DMS114 treated with DMSO at 0.1 percent for 48 hours (cell line): ENCODE data around the gene THSD1.
"Not testable (repeated sequence)": the region's sequence is repeated elsewhere in the genome, so short reads cannot be mapped to it uniquely, and the experiment has no call there.

Experiments
- DNase-seq: peaks from one replicate; lab custom pipeline; 2025; ENCODE audit not compliant: unreplicated experiment; lab: John Stamatoyannopoulos, UW

Gene THSD1

DNA sequence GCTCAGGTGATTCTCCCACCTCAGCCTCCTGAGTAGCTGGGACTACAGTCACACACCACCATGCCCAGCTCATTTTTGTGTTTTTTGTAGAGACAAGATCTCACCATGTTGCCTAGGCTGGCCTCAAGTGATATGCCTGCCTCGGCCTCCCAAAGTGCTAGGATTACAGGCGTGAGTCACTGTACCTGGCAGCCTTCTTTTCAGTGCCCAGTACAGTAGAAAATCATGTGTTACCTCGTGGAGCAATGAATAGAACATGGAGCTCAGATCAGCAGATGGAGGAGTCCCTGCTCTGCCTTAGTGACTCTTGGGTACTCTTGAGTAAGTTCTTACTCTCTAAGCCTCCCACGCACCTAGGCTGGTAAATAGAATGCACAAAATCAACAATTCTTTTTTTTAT is 44.7 kb downstream of the THSD1 start:
- no peak for DNase-seq

DNA sequence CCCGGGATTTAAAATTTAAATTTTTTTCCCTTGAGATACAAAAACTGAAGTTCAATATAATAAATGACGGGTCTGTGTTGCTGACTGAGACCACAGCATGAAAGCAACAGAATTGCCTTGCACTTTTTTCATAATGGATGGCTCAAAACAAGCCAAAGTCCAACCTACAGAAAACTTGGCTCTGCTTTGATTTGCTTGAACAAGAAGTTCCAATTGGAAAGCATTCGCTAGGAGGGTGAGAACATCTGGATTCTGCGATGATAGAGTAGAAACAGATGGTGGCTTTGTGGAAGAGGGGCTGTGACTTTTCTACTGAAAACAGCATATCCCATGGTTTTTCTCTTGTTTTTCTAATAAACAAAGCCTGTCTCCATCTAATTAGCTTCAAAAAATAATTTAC is 46.4 kb downstream of the THSD1 start:
- no peak for DNase-seq

DNA sequence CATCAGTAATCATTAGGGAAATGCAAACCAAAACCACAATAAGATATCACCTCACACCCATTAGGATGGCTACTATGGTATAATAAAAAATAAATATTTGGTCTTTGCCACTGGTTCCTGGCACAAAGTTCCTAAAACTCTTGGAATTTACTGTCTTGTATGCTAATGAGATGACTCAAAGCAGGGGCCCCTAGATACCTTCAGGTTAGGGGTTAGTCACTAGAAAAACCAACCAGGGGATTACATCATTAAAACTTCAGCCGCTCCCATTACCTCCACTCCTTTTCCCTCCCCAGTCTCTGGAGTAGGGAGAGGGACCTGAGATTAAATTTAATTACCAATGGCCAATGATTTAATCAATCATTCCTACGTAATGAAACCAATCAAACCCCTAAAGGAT is 49.6 kb downstream of the THSD1 start:
- DNase-seq: no peak

DNA sequence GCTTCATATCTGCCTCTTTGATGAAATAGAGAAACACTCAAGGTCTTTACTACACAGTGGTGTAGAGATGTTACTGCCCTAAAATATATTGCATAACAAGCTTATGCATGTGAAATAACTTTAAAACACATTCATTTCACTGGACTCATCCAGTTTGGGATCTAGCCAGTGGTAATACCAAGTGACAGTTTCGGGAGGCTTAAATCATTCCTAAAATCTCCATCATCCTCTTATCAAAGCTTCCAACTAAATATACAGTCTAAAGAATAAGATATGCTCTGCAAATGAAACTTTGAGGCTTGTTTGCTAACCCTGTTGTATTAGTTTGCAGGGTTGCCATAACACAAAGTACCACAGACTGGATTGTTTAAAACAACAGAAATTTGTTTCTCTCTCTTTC is 52.8 kb downstream of the THSD1 start:
- DNase-seq: no peak

DNA sequence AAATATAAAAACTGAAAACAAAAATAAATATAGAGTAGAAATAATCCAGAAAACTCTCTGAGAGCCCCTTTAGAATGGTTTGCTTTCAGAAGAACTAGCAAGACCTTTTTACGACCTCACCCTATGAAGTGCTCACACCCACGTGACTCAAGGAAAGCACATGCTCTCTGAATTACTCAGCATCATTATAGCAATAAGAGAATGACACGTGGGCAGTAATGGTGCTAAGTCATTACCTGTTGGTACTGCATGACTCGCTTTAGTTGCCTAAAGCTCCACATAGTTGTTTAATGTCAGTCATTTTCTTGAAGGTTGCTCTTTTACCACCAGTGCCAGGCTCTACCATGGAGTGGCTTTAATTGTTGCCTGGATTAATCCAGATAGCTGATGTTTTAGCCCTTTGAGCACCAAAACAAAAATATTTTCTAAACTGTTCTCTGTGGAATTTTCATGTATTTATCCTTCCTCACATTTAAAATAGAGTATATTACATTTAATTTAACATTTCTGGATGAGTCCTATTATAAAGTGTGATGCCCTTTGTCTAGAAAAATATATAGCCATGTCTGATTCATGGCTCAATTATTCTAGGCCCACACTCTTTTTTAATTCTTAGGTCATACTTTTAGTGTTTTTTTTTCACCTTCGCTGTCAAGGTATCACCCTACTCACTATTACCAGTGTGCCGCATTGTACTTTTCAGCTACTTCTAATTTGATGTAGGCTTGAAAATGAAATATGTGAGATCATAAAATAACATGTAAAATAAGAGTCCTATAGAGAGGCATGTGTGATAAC is 56.8 kb downstream of the THSD1 start:
- DNase-seq: no peak

DNA sequence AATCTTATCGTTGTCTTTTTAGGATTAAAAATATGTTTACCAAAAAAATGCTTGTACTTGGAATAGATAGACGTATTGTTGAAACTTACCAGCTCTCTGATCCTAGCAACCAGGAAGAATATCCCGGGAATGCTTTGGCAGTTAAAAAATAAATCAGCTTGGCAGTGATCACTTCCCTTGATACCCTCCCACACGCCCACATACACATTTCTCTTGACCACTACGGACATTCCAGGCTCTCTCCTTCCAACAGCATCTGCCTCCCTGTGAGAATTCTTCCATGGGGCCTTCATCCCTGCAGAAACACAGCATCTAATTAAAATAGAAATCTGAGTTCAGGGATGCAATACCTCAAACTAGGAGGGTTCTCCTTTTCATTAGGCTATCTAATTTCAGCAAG is 57.9 kb downstream of the THSD1 start:
- DNase-seq: no peak

DNA sequence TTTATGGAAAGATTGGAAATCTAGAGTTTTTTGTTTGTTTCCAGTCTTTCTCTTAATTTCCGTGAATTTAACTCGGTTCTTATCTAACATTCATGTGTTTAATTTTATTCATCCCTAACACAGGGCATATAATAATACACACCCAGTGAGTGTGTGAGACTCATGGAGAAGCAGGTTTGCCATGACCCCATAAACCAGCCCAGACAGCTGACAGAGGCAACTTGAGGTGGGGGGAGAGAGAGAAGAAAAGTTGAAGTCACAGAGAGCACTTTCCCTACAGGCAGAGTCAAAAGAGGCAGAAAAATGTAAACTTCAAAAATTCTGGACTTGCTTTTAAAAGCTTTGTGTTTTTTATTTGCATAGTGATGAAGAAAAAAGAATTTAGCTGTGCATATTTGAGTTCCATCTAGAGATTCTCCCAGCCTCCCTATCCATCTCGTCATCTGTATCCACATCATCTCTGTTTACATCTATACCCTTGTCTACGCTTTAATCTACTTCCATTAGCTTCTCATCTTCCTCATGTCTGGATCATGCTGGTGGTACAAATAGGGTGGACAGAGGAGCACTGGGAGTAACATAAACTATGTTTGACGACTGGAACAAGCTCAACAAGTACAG is 60.2 kb downstream of the THSD1 start:
- DNase-seq: no peak

DNA sequence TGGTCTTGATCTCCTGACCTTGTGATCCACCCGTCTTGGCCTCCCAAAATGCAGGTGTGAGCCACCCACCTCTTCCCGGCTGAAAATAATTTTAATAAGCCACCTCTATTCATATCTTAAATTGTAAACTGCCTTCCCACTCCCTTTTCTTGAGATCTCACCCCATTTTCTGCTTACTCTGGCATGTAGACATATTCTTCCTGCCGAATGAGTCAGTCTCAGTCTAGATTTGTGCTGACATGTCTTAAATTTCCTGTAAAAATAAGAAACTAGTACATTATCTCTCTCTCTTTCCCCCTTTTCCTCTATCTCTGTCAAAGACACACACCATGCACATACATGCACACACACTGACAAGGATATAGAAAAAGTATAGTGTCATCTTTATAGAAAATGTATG is 60.9 kb downstream of the THSD1 start:
- no peak for DNase-seq

DNA sequence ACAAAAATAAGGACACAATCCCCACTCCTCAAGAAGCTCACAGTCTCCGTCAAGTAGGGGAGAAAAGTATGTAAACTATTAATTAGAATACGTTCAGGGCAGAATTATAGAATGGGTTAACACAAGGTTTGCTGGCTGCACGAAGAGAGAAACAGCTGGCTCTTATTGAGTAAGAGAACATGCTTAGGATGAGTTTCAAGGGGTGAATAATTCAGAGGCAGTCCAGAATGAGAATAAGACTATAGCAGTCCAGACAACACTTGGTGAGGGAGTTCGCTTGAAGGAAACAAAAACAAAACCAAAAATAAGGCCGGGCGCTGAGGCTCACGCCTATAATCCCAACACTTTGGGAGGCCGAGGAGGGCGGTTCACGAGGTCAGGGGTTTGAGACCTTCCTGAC is 61.9 kb downstream of the THSD1 start:
- DNase-seq: no peak

DNA sequence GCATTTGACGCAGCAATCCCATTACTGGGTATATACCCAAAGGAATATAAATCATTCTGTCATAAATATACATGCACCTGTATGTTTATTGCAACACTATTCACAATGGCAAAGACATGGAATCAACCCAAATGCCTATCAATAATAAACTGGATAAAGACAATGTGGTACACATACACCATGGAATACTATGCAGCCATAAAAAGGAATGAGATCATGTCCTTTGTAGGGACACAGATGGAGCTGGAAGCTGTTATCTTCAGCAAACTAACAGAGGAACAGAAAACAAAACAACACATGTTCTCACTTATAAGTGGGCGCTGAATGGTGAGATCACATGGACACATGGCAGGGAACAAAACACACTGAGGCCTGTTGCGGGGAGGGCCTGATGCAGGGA is 63.8 kb downstream of the THSD1 start:
- DNase-seq: not testable (repeated sequence)

DNA sequence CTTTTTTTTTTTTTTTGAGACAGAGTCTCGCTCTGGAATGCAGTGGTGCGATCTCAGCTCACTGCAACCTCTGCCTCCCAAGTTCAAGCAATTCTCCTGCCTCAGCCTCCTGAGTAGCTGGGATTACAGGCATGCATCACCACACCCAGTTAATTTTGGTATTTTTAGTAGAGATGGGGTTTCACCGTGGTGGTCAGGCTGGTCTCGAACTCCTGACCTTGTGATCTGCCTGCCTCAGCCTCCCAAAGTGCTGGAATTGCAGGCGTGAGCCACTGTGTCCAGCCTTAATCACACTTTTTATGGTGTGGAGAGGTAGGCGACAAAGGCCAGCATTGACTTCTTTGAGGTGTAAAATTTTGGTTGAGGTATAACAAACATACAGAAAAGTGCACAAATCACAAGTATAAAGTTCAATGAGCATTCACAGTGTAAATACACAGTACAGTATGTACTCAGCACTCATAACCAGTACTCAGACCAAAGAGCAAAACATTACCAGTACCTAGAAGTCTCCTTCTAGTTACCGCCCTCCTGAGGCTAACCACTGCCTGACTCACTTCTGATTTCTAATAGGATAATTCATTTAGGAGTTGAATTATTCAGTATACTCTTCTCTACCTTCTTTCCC is 68.0 kb downstream of the THSD1 start:
- not testable (repeated sequence) for DNase-seq

DNA sequence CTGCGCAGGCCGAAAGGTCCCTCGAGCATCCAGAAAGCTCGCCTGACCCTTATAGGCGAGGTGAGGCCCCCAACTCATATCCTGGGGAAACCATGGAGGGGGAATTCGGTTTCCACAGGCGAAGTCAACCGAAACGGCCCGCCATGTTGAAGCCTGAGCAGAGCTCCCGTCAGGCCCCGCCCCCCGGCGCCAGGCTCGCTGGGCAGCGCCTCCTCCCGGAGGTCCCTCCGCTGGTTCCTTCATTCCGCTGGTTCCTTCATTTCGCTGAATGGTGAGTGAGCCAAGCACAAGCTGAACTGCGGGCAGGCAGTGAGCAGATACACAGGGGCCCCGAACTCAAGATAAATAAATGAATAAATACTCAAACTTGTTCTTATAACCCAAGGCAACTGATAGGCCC is 71.9 kb downstream of the THSD1 start:
- not testable (repeated sequence) for DNase-seq

DNA sequence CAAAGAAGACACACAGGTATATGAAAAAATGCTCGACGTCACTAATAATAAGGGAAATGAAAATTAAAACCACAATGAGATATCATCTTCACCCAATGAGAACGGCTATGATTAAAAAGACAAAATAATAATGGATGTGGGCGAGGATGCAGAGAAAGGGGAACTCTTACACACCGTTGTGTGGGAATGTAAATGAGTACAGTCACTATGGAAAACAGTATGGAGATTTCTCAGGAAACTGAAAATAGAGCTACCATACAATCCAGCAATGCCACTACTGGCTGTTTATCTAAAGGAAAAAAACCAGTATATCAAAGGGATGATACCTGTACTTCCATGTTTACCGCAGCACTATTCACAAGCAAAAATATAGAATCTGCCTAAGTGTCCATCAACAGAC is 74.1 kb downstream of the THSD1 start:
- DNase-seq: not testable (repeated sequence)
